Osteocyte (in vitro differentiated cells): ENCODE measurements around the gene SLC41A3. TPM values are rescaled to one million over a fixed set of nuclear protein-coding genes. Genes with fewer than 3 reads are reported as not detected.

Source experiments
- DNase-seq: peaks from one replicate; pipeline ENCODE4 v3.0.0; 2021; ENCODE audit warnings: mixed read lengths; ENCODE audit not compliant: unreplicated experiment; ENCODE audit errors: extremely low spot score
- H3K27ac Mint-ChIP-seq: one replicate; pipeline ENCODE4 v1.8.0; 2021; ENCODE audit warnings: mild to moderate bottlenecking, mixed read lengths; ENCODE audit not compliant: unreplicated experiment
- H3K27me3 Mint-ChIP-seq: one replicate; pipeline ENCODE4 v1.8.0; 2021; ENCODE audit warnings: mixed read lengths; ENCODE audit not compliant: unreplicated experiment
- H3K36me3 Mint-ChIP-seq: one replicate; pipeline ENCODE4 v1.8.0; 2021; ENCODE audit warnings: mixed read lengths; ENCODE audit not compliant: unreplicated experiment
- H3K4me1 Mint-ChIP-seq: one replicate; pipeline ENCODE4 v1.8.0; 2021; ENCODE audit warnings: mixed read lengths; ENCODE audit not compliant: unreplicated experiment
- H3K4me3 Mint-ChIP-seq: one replicate; pipeline ENCODE4 v1.8.0; 2021; ENCODE audit warnings: mild to moderate bottlenecking, moderate library complexity, mixed read lengths; ENCODE audit not compliant: unreplicated experiment
- H3K9me3 Mint-ChIP-seq: one replicate; pipeline ENCODE4 v1.8.0; 2021; ENCODE audit warnings: mixed read lengths; ENCODE audit not compliant: unreplicated experiment
- total RNA-seq: library from RNA; stranded (reverse); gene quantifications from 2 replicates; pipeline ENCODE4 v1.2.1, GENCODE V29; 2021
- TF ChIP-seq, protein P1 (sequence below): fragments of 200-600 bp; sonication (generic); IDR thresholded peaks from 2 replicates; pipeline ENCODE4 v1.5.0; 2021; ENCODE audit warnings: antibody characterized with exemption, mild to moderate bottlenecking, moderate library complexity

SLC41A3 gene
- total RNA-seq, 1 donor from 2014 or later = 80.6 TPM

DNA sequence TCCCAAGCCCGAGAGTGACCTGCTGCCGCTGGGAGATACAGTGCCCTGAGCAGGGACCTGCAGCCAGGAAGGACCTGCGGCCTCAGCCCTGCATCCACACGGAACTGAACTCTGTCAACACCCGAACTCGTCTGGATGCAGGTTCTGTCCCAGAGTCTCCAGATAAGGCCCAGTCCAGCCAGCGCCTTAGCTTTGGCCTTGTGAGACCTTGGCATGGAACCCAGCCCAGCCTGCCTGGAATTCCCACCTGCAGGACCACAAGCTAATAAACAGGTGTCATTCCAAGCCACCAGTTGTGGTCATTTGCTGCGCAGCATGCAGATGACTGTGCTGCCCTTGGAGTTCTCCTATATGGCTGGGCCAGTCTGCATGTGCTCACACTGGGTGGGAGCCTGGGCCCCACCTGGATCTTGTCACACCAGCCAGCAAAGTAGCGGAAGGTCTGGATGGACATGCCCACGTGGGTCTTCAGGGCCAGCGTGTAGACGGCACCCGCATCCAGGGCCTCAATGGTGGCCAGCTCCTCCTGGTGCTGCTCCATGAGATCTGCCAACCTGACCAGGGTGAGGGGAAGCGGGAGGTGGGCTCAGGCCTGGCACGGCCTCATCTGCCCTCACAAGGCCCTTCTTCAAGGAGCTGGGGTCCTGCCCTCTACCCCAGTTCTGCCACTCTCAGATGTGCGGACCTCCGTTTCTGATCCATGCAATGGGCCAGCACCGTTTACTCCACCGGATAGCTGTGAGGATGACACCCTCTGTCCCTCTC is 47.2 kb upstream of the SLC41A3 start:
- H3K4me3 Mint-ChIP-seq = no peak overlapping the region
- no peaks in the 10 kb centered on the region for H3K9me3 Mint-ChIP-seq
- peak; percentile 72 for DNase-seq
- no peaks in the 10 kb centered on the region for H3K36me3 Mint-ChIP-seq
- peaks cover 3% of the 10 kb centered on the region for H3K27me3 Mint-ChIP-seq
- TF ChIP-seq, protein P1, sequence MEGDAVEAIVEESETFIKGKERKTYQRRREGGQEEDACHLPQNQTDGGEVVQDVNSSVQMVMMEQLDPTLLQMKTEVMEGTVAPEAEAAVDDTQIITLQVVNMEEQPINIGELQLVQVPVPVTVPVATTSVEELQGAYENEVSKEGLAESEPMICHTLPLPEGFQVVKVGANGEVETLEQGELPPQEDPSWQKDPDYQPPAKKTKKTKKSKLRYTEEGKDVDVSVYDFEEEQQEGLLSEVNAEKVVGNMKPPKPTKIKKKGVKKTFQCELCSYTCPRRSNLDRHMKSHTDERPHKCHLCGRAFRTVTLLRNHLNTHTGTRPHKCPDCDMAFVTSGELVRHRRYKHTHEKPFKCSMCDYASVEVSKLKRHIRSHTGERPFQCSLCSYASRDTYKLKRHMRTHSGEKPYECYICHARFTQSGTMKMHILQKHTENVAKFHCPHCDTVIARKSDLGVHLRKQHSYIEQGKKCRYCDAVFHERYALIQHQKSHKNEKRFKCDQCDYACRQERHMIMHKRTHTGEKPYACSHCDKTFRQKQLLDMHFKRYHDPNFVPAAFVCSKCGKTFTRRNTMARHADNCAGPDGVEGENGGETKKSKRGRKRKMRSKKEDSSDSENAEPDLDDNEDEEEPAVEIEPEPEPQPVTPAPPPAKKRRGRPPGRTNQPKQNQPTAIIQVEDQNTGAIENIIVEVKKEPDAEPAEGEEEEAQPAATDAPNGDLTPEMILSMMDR = no peak
- no peaks in the 10 kb centered on the region for H3K4me1 Mint-ChIP-seq
- no peak overlapping the region for H3K27ac Mint-ChIP-seq

DNA sequence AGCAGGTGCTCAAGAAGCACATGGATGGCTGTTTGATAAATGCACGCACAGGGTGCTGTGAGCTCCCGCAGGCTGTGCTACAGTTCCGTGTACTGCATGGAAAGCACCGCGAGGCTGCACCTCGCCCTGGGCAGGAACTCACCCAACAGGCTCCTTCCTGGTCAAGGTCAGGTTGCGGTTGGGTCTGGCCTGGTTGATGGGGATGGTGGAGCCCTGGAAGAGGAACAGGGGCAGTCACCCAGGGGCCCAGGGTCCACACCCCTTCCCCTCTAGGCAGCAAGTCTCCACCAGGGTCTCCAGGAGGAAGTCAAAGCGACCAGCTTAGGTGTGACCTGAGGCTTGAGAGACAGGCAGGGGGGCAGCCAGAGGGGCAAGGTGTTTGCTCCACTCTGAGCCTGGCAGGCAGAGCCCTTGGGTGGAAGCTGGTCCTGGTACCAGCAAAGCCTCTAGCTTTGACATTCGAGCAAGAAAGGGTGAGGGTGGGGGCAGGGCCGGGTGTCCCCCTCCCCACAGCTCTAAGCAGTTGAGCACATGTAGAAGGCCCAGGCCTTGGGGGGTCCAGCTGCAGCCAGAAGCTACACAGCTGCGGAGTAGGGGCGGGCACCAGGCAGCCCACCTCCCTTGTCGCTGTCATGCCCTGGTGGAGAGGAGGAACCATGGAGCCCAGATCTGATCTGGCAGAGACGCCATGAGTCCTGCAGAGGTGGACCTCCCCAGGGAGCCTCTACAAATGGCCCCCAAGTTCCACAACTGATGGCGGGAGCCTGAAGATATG is 46.3 kb upstream of the SLC41A3 start:
- Mint-ChIP-seq H3K27ac (no peak overlapping the region), H3K36me3 (no peaks in the 10 kb centered on the region), H3K9me3 (no peaks in the 10 kb centered on the region), H3K27me3 (peaks cover 3% of the 10 kb centered on the region), H3K4me3 (no peak overlapping the region), H3K4me1 (no peaks in the 10 kb centered on the region)
- TF ChIP-seq, protein P1 = no peak
- peak; percentile 78 for DNase-seq

DNA sequence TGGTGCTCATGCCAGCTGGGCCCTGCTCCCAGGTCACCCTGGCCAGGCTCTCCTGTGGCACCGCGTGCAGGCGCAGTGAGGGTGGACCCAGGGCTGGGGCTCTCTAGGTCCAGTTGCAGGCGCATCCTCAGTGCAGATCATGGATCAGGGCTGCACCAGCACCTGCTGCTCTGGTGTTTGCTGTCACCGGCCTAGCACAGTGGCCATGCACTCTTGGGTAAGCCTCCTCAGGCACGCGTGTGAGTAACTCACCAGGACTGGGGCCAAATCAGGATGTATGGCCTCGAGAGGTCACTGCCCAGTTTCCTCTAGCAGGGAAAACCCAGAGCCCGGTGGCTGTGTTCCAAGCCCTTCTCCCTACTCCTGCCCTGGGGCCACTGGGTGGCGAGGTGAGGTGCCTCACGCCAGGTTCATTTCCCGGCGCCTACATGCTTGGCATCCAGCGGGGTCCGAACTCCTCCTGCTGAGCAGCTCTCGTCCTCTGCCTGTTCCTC is 45.5 kb upstream of the SLC41A3 start:
- TF ChIP-seq, protein P1 = no peak
- no peak overlapping the region for H3K4me3 Mint-ChIP-seq
- no peak overlapping the region for H3K27ac Mint-ChIP-seq
- peak; percentile 80 for DNase-seq
- H3K27me3 Mint-ChIP-seq = peaks cover 3% of the 10 kb centered on the region
- no peaks in the 10 kb centered on the region for H3K4me1 Mint-ChIP-seq
- H3K9me3 Mint-ChIP-seq = no peaks in the 10 kb centered on the region
- no peaks in the 10 kb centered on the region for H3K36me3 Mint-ChIP-seq

DNA sequence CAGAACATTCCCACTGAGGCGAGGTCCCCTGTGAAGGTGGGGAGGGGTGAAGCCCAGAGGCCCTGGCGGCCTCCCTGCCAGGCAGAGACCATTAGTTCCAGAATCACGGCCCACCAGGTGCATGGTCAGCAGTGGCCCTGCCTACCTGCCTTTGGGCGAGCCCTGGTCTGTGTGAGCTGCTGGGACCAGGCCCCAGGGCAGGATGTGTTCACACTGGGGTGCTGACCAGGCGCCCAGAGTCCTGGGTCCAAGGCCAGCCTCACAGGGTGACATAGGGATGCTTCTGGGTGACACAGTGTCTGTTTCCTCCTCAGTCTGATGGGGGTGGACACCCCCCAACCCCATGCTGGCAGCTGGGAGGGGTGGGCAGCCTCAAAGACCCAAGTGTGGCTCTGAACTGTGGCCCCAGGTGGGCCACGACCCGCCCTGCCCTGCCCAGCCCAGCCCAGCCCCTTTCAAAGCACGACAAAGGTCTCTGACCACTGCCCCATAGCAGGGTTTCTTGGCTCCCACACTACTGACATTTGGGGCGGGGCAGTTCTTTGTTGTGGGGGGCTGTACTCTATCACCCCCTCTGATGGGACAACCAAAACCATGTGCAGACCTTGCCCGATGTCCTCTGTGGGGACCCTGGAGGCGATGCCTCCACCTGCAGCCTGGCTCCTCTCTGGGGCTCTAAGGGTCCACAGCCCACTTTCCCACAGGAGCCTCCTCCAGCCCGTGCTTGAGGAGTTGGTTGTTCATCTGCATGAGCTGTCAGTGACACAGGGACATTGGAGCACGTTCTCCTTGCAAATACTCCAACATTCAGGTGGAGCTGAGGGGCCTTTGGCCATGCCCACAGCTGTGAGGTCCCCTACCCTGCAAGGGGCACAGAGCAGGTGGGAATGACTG is 44.8 kb upstream of the SLC41A3 start:
- Mint-ChIP-seq H3K36me3 (no peaks in the 10 kb centered on the region), H3K4me1 (no peaks in the 10 kb centered on the region), H3K27me3 (peaks cover 4% of the 10 kb centered on the region), H3K4me3 (no peak overlapping the region), H3K27ac (no peak overlapping the region), H3K9me3 (no peaks in the 10 kb centered on the region)
- TF ChIP-seq, protein P1 = no peak
- peak; percentile 76 for DNase-seq
